GM12801 (cell line): Measurements from ENCODE around the gene DPP3.

Experiments used
- TF ChIP-seq, protein P1 (sequence below): IDR thresholded peaks from one replicate; pipeline ENCODE4 v1.5.1; 2011; ENCODE audit warnings: control low read depth; ENCODE audit not compliant: insufficient read length; ENCODE audit errors: extremely low read depth

DPP3 gene

GRCh38 chr11:66484806-66485380 lies 4.7 kb downstream of the DPP3 start:
- TF ChIP-seq, protein P1, sequence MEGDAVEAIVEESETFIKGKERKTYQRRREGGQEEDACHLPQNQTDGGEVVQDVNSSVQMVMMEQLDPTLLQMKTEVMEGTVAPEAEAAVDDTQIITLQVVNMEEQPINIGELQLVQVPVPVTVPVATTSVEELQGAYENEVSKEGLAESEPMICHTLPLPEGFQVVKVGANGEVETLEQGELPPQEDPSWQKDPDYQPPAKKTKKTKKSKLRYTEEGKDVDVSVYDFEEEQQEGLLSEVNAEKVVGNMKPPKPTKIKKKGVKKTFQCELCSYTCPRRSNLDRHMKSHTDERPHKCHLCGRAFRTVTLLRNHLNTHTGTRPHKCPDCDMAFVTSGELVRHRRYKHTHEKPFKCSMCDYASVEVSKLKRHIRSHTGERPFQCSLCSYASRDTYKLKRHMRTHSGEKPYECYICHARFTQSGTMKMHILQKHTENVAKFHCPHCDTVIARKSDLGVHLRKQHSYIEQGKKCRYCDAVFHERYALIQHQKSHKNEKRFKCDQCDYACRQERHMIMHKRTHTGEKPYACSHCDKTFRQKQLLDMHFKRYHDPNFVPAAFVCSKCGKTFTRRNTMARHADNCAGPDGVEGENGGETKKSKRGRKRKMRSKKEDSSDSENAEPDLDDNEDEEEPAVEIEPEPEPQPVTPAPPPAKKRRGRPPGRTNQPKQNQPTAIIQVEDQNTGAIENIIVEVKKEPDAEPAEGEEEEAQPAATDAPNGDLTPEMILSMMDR: no peak

DNA sequence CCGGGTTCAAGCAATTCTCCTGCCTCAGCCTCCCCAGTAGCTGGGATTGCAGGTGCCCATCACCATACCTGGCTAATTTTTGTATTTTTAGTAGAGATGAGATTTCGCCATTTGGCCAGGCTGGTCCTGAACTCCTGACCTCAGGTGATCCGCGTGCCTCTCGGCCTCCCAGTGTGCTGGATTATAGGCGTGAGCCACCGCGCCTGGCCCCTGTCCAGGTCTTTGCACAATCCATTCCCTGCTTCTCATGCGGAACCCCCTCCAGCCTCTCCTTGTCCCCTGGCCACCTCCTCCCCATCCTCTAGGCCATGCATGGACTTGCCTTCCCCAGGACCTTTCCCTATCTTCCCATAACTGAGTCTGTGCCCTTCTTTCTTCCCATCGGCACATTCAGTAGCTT lies 8.7 kb downstream of the DPP3 start:
- TF ChIP-seq, protein P1: no peak

- TF ChIP-seq, protein P1: no peak
These were observed 9.4 kb downstream of the DPP3 start for GRCh38 chr11:66489636-66490035.

DNA sequence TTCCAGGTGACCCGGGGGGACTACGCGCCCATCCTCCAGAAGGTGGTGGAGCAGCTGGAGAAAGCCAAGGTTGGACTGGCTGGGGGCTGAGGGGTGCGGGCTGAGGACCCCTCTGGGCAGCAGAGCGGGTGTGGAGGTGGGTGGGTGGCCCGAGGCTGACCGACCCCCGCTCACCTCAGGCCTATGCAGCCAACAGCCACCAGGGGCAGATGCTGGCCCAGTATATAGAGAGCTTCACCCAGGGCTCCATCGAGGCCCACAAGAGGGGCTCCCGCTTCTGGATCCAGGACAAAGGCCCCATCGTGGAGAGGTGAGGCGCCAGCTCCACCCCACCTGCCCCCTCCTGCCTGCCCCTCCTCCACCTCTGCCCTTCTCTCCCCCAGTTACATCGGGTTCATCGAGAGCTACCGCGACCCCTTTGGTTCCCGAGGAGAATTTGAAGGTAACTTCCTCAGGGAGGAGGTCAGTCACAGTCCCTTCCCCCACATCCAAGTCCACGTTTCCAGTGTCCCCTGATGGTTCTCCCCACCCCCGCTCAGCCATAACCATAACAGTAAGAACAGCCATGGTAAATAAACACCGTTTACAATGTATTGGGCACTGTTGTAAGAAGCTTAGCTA lies 11.2 kb downstream of the DPP3 start:
- TF ChIP-seq, protein P1: no peak

GRCh38 chr11:66492161-66492865 lies 12.1 kb downstream of the DPP3 start:
- TF ChIP-seq, protein P1: no peak

DNA sequence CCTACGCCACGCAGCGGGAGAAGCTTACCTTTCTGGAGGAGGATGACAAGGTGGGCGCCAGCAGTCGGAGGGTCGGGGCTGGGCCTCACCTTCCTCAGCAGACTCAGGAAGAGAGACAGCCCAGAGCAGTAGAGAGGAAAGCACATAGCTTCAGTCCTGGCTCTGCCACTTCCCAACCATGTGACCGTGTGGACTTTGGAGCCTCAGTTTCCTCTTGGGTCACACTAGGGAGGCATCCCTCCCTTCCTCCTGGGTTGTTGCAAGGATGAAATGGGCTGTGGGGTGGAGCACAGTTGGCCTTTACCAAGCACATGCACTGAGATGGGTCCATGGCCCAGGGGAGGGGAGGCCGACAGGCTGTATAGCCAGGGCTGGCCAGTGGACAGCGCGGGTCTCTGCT lies 12.9 kb downstream of the DPP3 start:
- TF ChIP-seq, protein P1: no peak

GRCh38 chr11:66494458-66494857 lies 14.2 kb downstream of the DPP3 start:
- TF ChIP-seq, protein P1: no peak
